CD1c-positive myeloid dendritic cell (primary cell): ENCODE measurements around the gene BRI3.
A peak's percentile ranks its signal among the peaks of the same experiment; 100 is the strongest.
"Not testable (repeated sequence)": the region's sequence is repeated elsewhere in the genome, so short reads cannot be mapped to it uniquely, and the experiment has no call there.

Experiments
- DNase-seq: peaks from one replicate; pipeline ENCODE4 v3.0.0-alpha.2; 2016; ENCODE audit errors: extremely low spot score

The BRI3 gene

GRCh38 chr7:98312201-98312600, 30.7 kb downstream of the BRI3 start:
- DNase-seq = no peak

- no peak for DNase-seq
Measured at GRCh38 chr7:98314469-98314868, 33.0 kb downstream of the BRI3 start.

GRCh38 chr7:98315318-98315993, 34.0 kb downstream of the BRI3 start:
- DNase-seq = no peak

GRCh38 chr7:98315994-98316527, 34.6 kb downstream of the BRI3 start:
- DNase-seq = not testable (repeated sequence)

GRCh38 chr7:98317366-98318040, 36.0 kb downstream of the BRI3 start:
- no peak for DNase-seq

- DNase-seq = no peak
Measured at GRCh38 chr7:98319176-98319575, 37.7 kb downstream of the BRI3 start.

GRCh38 chr7:98321301-98321700, 39.8 kb downstream of the BRI3 start:
- DNase-seq = no peak

GRCh38 chr7:98322331-98323270, 41.1 kb downstream of the BRI3 start:
- DNase-seq = no peak

GRCh38 chr7:98323597-98324322, 42.3 kb downstream of the BRI3 start:
- DNase-seq = peak; percentile 9

GRCh38 chr7:98324782-98325181, 43.3 kb downstream of the BRI3 start:
- no peak for DNase-seq

- DNase-seq = no peak
Measured at GRCh38 chr7:98329100-98329790, 47.8 kb downstream of the BRI3 start.

- no peak for DNase-seq
Measured at GRCh38 chr7:98329791-98330373, 48.4 kb downstream of the BRI3 start.

GRCh38 chr7:98330926-98331529, 49.5 kb downstream of the BRI3 start:
- no peak for DNase-seq

- no peak for DNase-seq
Measured at GRCh38 chr7:98334081-98334480, 52.6 kb downstream of the BRI3 start.

- DNase-seq = no peak
Measured at GRCh38 chr7:98335411-98335977, 54.0 kb downstream of the BRI3 start.

- DNase-seq = no peak
Measured at GRCh38 chr7:98338441-98338840, 57.0 kb downstream of the BRI3 start.

GRCh38 chr7:98339043-98339442, 57.6 kb downstream of the BRI3 start:
- DNase-seq = no peak

GRCh38 chr7:98341106-98341505, 59.6 kb downstream of the BRI3 start:
- no peak for DNase-seq
